DOHH2 (cell line): Measurements from ENCODE around the gene A4GALT.
"Not testable (repeated sequence)": the region's sequence is repeated elsewhere in the genome, so short reads cannot be mapped to it uniquely, and the experiment has no call there.

Source experiments
- H3F3A ChIP-seq: fragments of 200-600 bp; sonication (generic), shearing (Covaris generic); 2 replicates; pipeline ENCODE4 v1.6.0; 2016; ENCODE audit warnings: antibody characterized with exemption, mild to moderate bottlenecking; ENCODE audit not compliant: control insufficient read depth, insufficient read depth
- H3K27ac ChIP-seq: fragments of 200-600 bp; sonication (generic); 2 replicates; pipeline ENCODE4 v1.5.1; 2014; ENCODE audit warnings: low read depth, mild to moderate bottlenecking, low read length, moderate library complexity
- H3K27me3 ChIP-seq: fragments of 200-600 bp; sonication (generic); 2 replicates; pipeline ENCODE4 v1.6.1; 2014; ENCODE audit warnings: mild to moderate bottlenecking, low read length, mixed read lengths; ENCODE audit not compliant: control insufficient read depth
- H3K36me3 ChIP-seq: fragments of 200-600 bp; sonication (generic); 2 replicates; pipeline ENCODE4 v1.6.1; 2014; ENCODE audit warnings: mild to moderate bottlenecking, low read length, moderate library complexity, mixed read lengths; ENCODE audit not compliant: control insufficient read depth
- H3K4me1 ChIP-seq: fragments of 200-600 bp; sonication (generic); 2 replicates; pipeline ENCODE4 v1.6.1; 2014; ENCODE audit warnings: mild to moderate bottlenecking, low read length, mixed read lengths; ENCODE audit not compliant: control insufficient read depth
- H3K4me2 ChIP-seq: fragments of 200-600 bp; sonication (generic); 2 replicates; pipeline ENCODE4 v1.6.0; 2014; ENCODE audit warnings: mild to moderate bottlenecking, low read length, moderate library complexity
- H3K4me3 ChIP-seq: fragments of 200-600 bp; sonication (generic); 2 replicates; pipeline ENCODE4 v1.5.1; 2014; ENCODE audit warnings: mild to moderate bottlenecking, low read length, mixed read lengths
- H3K79me2 ChIP-seq: fragments of 200-600 bp; sonication (generic); 2 replicates; pipeline ENCODE4 v1.6.1; 2014; ENCODE audit warnings: mild to moderate bottlenecking, low read length, mixed read lengths; ENCODE audit not compliant: control insufficient read depth
- H3K9me2 ChIP-seq: fragments of 200-600 bp; sonication (generic); replicated peaks from 2 replicates; pipeline ENCODE4 v1.6.1; 2014; ENCODE audit warnings: mild to moderate bottlenecking, low read length, mixed read lengths; ENCODE audit not compliant: control insufficient read depth
- H3K9me3 ChIP-seq: fragments of 200-600 bp; sonication (generic); 2 replicates; pipeline ENCODE4 v1.6.1; 2014; ENCODE audit warnings: antibody characterized with exemption, low read length, mixed read lengths; ENCODE audit not compliant: control insufficient read depth, insufficient read depth
- H4K20me1 ChIP-seq: fragments of 200-600 bp; sonication (generic); 2 replicates; pipeline ENCODE4 v1.6.0; 2014; ENCODE audit warnings: low read depth, mild to moderate bottlenecking, antibody characterized with exemption, low read length, moderate library complexity; ENCODE audit not compliant: control insufficient read depth, insufficient read depth
- EZH2phosphoT487 ChIP-seq: fragments of 200-600 bp; sonication (generic); IDR thresholded peaks from 2 replicates; pipeline ENCODE4 v1.6.1; 2017; ENCODE audit warnings: borderline replicate concordance, mild to moderate bottlenecking, antibody characterized with exemption, low read length, moderate library complexity, mixed read lengths
- TF ChIP-seq, protein P1 (sequence below): fragments of 200-600 bp; sonication (generic); IDR thresholded peaks from one replicate; pipeline ENCODE4 v1.5.1; 2014; ENCODE audit warnings: antibody characterized with exemption, mild to moderate bottlenecking, low read depth, low read length; ENCODE audit not compliant: poor library complexity, severe bottlenecking

A4GALT gene

DNA sequence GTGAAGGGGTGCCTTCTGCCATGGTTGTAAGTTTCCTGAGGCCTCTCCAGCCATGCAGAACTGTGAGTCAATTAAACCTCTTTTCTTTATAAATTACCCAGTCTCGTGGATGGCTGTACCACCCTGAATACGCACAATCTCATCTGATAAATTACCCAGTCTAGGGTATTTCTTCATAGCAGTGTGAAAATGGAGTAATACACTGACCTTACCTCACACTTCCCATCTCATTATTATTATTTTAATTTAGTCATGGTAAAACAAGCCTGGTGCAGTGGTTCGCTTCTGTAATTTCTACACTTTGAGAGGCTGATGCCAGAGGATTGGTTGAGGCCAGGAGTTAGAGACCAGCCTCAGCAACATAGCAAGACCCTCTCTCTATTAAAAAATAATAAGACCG is 41.0 kb downstream of the A4GALT start:
- H3F3A ChIP-seq = 0 out of 2 replicates have a peak, but pooled peaks cover 5% of the 10 kb centered on the region
- no peaks in the 10 kb centered on the region for H3K9me2 ChIP-seq
- no peaks in the 10 kb centered on the region for H3K79me2 ChIP-seq
- peaks cover 17% of the 10 kb centered on the region; the same call in 1 of the 2 replicates for H3K9me3 ChIP-seq
- H3K27me3 ChIP-seq = peaks cover 5% of the 10 kb centered on the region; the same call in 1 of the 2 replicates
- peaks cover 6% of the 10 kb centered on the region for H3K4me1 ChIP-seq
- H4K20me1 ChIP-seq = no peaks in the 10 kb centered on the region
- H3K4me3 ChIP-seq = no peak overlapping the region
- H3K4me2 ChIP-seq = no peak overlapping the region
- TF ChIP-seq, protein P1, sequence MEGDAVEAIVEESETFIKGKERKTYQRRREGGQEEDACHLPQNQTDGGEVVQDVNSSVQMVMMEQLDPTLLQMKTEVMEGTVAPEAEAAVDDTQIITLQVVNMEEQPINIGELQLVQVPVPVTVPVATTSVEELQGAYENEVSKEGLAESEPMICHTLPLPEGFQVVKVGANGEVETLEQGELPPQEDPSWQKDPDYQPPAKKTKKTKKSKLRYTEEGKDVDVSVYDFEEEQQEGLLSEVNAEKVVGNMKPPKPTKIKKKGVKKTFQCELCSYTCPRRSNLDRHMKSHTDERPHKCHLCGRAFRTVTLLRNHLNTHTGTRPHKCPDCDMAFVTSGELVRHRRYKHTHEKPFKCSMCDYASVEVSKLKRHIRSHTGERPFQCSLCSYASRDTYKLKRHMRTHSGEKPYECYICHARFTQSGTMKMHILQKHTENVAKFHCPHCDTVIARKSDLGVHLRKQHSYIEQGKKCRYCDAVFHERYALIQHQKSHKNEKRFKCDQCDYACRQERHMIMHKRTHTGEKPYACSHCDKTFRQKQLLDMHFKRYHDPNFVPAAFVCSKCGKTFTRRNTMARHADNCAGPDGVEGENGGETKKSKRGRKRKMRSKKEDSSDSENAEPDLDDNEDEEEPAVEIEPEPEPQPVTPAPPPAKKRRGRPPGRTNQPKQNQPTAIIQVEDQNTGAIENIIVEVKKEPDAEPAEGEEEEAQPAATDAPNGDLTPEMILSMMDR = no peak
- no peak for TF ChIP-seq EZH2phosphoT487
- no peaks in the 10 kb centered on the region for H3K36me3 ChIP-seq
- H3K27ac ChIP-seq = no peak overlapping the region

DNA sequence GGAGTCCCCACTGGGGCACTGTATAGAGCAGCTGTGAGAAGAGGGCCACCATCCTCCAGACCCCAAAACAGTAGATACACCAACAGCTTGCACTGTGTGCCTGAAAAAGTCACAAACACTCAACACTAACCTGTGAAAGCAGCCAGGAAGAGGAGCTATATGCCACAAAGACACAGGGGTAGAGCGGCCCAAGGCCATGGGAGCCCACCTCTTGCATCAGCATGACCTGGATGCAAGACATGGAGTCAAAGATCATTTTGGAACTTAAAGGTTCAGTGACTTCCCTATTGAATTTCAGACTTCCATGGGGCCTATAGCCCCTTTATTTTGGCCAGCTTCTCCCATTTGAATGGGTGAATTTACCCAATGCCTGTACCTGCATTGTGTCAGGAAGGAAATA is 41.8 kb downstream of the A4GALT start:
- no peak overlapping the region for H3K27ac ChIP-seq
- H3K9me2 ChIP-seq = no peaks in the 10 kb centered on the region
- peaks cover 5% of the 10 kb centered on the region; the same call in 1 of the 2 replicates for H3K27me3 ChIP-seq
- H3F3A ChIP-seq = 0 out of 2 replicates have a peak, but pooled peaks cover 5% of the 10 kb centered on the region
- H3K4me1 ChIP-seq = peaks cover 10% of the 10 kb centered on the region
- no peak overlapping the region for H3K4me2 ChIP-seq
- H3K9me3 ChIP-seq = peaks cover 17% of the 10 kb centered on the region; the same call in 1 of the 2 replicates
- no peaks in the 10 kb centered on the region for H4K20me1 ChIP-seq
- H3K36me3 ChIP-seq = no peaks in the 10 kb centered on the region
- H3K79me2 ChIP-seq = no peaks in the 10 kb centered on the region
- TF ChIP-seq, protein P1 = no peak
- no peak for TF ChIP-seq EZH2phosphoT487
- H3K4me3 ChIP-seq = no peak overlapping the region

DNA sequence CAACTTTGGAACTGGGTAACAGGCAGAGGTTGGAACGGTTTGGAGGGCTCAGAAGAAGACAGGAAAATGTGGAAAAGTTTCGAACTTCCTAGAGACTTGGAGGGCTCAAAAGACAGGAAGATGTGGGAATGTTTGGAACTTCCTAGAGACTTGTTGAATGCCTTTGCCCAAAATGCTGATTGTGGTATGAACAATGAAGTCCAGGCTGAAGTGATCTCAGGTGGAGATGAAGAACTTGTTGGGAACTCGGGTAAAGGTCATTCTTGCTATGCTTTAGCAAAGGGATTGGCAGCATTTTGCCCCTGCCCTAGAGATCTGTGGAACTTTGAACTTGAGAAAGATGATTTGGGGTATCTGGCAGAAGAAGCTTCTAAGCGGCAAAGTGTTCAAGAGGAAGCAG is 42.7 kb downstream of the A4GALT start:
- Histone ChIP-seq H3K4me1 (peaks cover 19% of the 10 kb centered on the region), H3K9me3 (peaks cover 17% of the 10 kb centered on the region; the same call in 1 of the 2 replicates)
- not testable (repeated sequence) for H3K36me3 ChIP-seq, H3K79me2 ChIP-seq, H3K27ac ChIP-seq, H3K4me2 ChIP-seq, H4K20me1 ChIP-seq, H3K27me3 ChIP-seq, H3K9me2 ChIP-seq, H3F3A ChIP-seq, H3K4me3 ChIP-seq

DNA sequence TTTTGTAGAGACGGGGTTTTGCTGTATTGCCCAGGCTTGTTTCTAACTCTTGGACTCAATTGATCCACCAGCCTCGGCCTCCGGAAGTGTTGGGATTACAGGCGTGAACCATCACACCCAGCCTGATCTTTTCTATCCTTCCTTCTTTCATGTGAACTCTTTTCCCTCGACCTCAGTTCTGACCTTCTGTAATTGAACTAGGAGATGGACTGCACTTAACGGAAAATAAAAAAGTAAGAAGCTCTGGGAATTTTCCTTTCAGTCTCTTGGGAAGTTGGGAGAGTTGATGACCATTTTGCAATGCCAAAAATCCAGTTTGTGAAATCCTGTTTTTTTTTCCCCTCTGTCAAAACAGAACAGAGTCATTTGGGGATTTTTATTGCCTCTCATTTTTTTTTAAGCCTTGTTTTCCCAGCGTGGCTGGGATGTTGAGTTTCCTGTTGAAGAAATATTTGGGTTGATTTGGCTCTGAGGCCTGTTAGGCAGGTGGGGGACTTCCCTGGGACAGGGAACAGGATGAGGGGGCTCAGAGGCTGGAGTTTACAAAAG is 44.5 kb downstream of the A4GALT start:
- Histone ChIP-seq H3K4me3 (no peak overlapping the region), H3K27ac (no peak overlapping the region), H3K79me2 (no peaks in the 10 kb centered on the region), H3F3A (peaks cover 21% of the 10 kb centered on the region), H4K20me1 (no peaks in the 10 kb centered on the region), H3K4me2 (no peak overlapping the region), H3K27me3 (no peaks in the 10 kb centered on the region), H3K9me3 (peaks cover 17% of the 10 kb centered on the region; the same call in 1 of the 2 replicates), H3K9me2 (no peaks in the 10 kb centered on the region), H3K4me1 (peaks cover 31% of the 10 kb centered on the region), H3K36me3 (no peaks in the 10 kb centered on the region)
- TF ChIP-seq EZH2phosphoT487 = no peak
- TF ChIP-seq, protein P1 = no peak
